Measurements from ENCODE around the gene SP6.
A peak's percentile ranks its signal among the peaks of the same experiment; 100 is the strongest.

Gene SP6

GRCh38 chr17:47836601-47837000 lies 14.4 kb downstream of the SP6 start:
- no peak for DNase-seq (ENCODE audit: low read depth in 2 of 2)

GRCh38 chr17:47834756-47835155 lies 16.2 kb downstream of the SP6 start:
- no peak for DNase-seq (ENCODE audit: low read depth in 2 of 2)

GRCh38 chr17:47831934-47832327 lies 19.0 kb downstream of the SP6 start:
- DNase-seq (ENCODE audit: low read depth in 2 of 2) = no peak

GRCh38 chr17:47831003-47831933 lies 19.7 kb downstream of the SP6 start, which contains the start of the genes LRRC46 and MRPL10:
TSS of gene LRRC46 (plus strand) at chr17:47831670. CDS start at chr17:47831990, 320 bp downstream.
TSS of gene MRPL10 (minus strand) at chr17:47831541. CDS start at chr17:47831511, 30 bp downstream.
- peak; percentile 83 to 84 for DNase-seq (ENCODE audit: low read depth in 2 of 2)

- no peak for DNase-seq (ENCODE audit: low read depth in 2 of 2)
These were observed 20.5 kb downstream of the SP6 start for GRCh38 chr17:47830396-47831002.

- DNase-seq (ENCODE audit: low read depth in 2 of 2) = no peak
These were observed 21.1 kb downstream of the SP6 start for GRCh38 chr17:47829870-47830269.

- no peak for DNase-seq (ENCODE audit: low read depth in 2 of 2)
These were observed 27.4 kb downstream of the SP6 start for GRCh38 chr17:47823519-47823918.

GRCh38 chr17:47822785-47823184 lies 28.2 kb downstream of the SP6 start:
- DNase-seq (ENCODE audit: low read depth in 2 of 2) = no peak

- peak; percentile 57 to 63 for DNase-seq (ENCODE audit: low read depth in 2 of 2)
These were observed 29.3 kb downstream of the SP6 start, which contains the start of gene OSBPL7 for GRCh38 chr17:47821424-47822391. TSS of gene OSBPL7 (minus strand) at chr17:47821794. CDS start at chr17:47820278, 1,516 bp downstream.

GRCh38 chr17:47821031-47821423 lies 29.9 kb downstream of the SP6 start:
- no peak for DNase-seq (ENCODE audit: low read depth in 2 of 2)

GRCh38 chr17:47820033-47820789 lies 30.8 kb downstream of the SP6 start:
- DNase-seq (ENCODE audit: low read depth in 2 of 2) = no peak

GRCh38 chr17:47819475-47819874 lies 31.5 kb downstream of the SP6 start:
- DNase-seq (ENCODE audit: low read depth in 2 of 2) = no peak

- DNase-seq (ENCODE audit: low read depth in 2 of 2) = no peak
These were observed 32.8 kb downstream of the SP6 start for GRCh38 chr17:47818002-47818695.

GRCh38 chr17:47816947-47817346 lies 34.0 kb downstream of the SP6 start:
- DNase-seq (ENCODE audit: low read depth in 2 of 2) = no peak

- no peak for DNase-seq (ENCODE audit: low read depth in 2 of 2)
These were observed 34.7 kb downstream of the SP6 start for GRCh38 chr17:47816111-47816735.

GRCh38 chr17:47815106-47815918 lies 35.7 kb downstream of the SP6 start:
- no peak for DNase-seq (ENCODE audit: low read depth in 2 of 2)

GRCh38 chr17:47813512-47814031 lies 37.4 kb downstream of the SP6 start:
- DNase-seq (ENCODE audit: low read depth in 2 of 2) = no peak

GRCh38 chr17:47813077-47813476 lies 37.9 kb downstream of the SP6 start:
- DNase-seq (ENCODE audit: low read depth in 2 of 2) = no peak

Measured in stimulated activated CD8-positive, alpha-beta memory T cell treated with anti-CD3 and anti-CD28 coated beads, Interleukin-15, amount 100 ng/mL, for 4 hours (primary cell).